Non-pigmented ciliary epithelial cell (primary cell): ENCODE data around the gene MTIF3.

Experiments used
- DNase-seq: peaks from one replicate; pipeline ENCODE4 v3.0.0-alpha.2; 2010; ENCODE audit warnings: low read depth

The MTIF3 gene

DNA sequence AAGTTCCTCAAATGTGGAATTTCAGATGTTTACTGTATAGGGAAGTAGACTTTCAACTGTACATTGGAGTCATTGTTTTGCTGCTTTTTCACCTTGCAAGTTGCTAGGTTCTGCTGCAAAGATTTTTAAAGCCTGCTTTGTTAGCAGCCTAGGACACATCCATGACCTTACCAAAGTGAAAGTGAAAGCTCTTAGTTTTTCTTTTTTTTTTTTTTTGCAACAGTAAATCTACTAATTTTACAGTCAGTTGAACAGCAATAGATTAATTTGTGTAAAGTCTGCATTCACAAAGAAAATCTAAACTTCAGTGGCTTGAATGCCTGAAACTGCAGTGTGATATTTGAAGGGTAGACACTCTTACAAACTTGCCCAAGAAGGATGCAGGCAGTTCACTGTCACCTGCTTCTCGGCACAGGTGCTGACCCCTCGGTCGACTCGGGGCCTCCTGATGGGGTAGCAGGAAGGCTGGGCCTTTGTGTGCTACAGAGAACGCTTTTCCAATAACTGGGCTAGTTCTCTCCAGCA lies 5.0 kb upstream of the MTIF3 start:
- no peak for DNase-seq

DNA sequence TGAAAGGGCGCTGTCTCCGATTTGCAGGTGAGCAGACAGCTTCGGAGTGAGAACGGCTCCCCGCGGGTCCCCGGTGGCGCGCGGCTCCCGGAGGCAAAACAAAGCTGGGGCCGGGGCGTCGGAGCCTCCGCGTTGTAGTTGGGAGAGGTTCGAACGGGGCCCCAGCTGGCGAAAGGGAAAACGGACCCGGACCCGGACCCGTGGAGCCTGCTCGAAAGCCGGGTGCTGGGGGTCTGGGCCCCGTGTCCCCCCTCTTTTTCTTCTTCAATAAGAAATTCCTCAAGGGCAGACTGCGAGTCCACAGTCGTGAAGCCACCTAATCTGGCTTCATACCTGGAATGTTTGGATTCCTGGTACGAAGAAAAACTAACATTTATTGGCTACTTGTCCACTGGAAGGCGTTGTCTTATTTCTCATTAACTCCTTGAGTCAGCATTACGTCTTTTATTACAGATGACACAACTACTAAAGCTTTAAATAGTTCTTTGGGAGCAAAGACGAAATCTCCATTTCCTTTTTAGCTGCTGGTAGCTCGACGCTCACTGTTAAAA lies 632 bp upstream of the MTIF3 start:
- no peak for DNase-seq

DNA sequence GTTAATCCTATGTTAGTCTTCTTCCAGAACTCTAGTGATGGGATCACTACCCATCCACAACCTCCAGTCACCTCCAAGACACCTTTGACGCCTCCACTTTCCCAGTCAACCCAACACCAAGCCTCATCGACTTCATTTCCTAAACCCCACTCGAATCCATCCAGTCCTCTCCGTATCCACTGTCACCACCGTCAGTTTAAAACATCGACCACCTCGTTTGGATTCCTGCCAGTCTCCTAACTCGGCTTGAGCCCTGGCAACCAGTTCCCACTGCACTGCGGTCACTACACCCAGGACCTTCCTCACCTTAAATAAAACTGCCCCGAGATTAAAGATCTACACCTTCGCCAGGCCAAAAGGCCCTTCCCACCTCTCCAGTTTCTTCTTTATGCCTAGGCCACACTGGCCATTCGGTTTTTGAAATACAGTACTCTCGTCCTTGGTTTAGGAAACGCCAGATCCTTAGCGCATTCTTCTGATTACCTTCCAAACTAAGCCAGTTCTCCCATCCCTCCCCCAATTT lies 1.2 kb downstream of the MTIF3 start:
- DNase-seq, result no peak

DNA sequence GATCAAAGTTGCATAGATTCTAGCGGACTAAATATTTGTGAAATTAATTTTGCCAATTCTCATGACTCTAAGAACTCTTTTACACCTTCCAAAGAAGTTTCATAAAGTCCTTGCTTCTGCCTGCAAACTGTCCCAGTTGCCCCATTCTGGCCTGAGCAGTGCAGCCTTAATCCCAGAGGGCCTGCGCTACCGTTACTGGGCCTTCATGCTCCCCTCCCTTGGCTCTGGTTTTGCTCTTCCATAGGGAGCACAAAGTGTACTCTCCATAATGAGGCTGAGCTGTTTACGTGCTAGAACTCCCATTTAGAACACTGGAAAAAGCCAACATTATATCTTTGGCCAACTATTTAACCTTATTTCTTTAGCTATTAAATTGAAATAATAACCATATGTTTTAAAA lies 2.1 kb downstream of the MTIF3 start:
- DNase-seq, result no peak

DNA sequence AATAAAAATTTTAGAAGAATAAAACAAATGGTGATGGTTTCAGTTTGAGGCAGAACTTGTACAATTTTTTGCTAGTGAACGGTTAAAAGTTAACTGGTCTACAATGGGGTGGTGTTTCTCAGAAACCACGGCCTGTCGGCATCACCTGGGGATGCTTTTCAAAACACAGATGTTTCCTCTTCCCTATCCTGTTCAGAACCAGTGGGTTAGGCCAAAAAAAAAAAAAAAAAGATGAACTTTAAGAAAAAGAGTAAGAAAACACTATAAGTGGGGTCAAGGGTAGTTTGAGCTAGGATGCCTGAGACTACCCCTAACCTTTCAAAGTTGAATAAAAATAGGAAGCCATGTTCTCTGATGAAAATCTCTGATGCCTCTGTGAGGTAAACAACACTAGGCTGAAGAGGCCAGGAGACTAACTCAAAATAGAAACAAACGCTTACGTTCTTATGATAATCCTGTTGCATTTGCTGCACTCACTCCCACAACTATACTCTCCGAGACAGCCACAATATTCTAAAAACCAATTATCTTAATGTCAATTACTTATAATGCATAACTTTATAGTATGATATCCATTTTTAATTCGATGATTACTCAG lies 3.3 kb downstream of the MTIF3 start:
- no peak for DNase-seq

DNA sequence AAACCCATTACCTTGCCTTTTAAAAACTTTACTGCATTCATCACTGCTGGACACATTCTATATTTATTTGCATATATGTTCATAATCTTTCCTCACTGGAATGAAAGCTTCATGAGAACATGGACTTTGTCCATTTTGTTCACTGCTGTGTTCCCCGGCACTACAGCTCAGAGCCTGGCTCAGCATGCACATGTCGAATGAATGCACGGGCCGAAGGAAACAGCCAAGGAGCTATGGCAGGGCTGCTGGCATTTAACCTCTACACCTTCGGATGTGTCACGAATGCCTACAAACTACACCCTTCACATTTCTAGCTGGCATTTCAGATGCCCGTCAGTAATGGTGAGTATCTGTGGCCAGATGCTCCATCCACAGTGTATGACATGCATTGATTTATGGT lies 7.6 kb downstream of the MTIF3 start:
- DNase-seq, result no peak

DNA sequence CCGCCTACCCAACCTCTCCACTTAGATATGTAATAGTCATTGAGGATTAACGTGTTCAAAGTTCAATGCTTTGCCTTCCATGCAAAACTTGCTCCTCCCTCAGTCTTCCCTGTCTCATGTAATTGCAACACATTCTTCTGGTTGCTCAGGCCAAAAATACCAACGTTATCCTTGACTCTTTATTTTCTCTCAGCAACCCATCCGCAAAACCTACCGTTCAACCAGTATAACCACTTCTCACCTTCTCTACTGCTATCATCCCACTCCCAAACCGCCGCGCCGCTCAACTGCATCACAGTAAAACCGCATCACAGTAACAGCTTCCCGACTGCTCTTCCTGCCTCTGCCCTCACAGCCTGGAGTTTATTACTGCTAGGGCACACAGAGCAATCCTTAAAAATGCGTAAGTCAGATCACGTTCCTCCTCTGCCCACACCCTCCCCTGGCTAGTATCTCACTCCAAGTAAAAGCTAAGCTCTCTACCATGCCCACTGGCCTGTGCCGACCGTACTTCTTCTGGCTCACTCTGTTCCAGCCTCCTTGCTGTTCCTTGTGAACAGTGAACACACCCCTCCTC lies 8.2 kb downstream of the MTIF3 start:
- no peak for DNase-seq

DNA sequence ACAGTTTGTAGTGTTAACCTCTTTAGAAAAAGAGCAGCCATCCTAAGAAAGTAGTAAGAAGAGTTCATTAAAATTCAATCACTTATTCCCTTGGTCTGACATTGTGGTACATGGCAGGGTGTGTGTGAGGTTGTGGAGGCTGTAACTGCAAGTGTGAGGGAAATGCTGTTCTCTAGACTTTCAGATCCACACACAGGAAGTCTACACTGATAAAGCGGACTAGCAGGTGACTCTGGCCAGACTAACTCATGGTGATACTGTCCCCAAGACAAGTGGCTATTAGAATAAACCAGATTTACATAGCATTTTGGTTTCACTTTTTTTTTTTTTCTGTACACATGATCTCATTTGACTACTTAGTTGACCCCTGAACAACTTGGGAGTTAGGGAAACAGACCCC lies 10.0 kb downstream of the MTIF3 start:
- DNase-seq, result no peak

DNA sequence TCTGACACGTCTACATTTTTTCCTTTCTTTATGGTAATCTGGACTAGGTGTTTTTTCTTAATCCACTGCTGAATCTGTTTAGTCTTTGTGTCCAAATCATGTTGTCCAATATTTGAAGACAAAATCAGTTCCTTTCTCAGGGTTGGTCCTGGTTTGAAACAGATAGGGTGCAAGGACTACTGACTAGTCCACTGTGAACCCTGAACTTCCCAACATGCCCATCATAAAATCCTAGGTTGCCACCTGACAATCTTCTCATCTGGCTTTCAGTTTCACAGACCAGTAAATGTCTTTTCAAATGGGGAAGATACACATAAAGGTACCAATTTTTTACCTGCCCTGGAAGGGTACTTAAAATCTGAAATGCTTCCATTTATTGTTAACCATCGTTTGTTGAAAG lies 13.2 kb downstream of the MTIF3 start:
- no peak for DNase-seq

DNA sequence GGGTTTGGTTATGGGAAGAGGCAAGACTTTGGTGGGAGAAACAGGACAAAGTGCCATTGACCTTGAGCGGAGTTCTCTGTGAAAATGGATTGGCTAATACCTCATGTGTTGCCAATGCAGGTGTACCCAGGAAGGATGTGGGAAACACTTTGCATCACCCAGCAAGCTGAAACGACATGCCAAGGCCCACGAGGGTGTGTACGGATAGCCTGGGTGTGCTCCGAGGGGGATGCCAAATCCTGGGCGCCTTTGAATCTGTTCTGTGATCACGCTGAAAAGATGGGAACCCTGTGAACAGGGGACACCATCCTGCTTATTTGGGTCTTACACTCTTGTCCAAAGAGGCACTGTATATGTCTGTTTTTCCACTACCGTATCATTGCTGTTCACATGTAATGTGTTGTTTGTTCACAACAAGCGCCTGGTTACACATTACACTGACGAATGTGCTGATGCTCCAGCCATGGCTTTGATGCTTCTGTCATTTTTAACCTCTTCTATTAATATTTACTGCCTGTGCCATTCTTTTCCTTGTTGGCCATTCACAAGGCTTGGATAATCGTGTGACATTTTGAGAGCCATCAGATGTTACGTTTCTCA lies 17.7 kb downstream of the MTIF3 start:
- no peak for DNase-seq

DNA sequence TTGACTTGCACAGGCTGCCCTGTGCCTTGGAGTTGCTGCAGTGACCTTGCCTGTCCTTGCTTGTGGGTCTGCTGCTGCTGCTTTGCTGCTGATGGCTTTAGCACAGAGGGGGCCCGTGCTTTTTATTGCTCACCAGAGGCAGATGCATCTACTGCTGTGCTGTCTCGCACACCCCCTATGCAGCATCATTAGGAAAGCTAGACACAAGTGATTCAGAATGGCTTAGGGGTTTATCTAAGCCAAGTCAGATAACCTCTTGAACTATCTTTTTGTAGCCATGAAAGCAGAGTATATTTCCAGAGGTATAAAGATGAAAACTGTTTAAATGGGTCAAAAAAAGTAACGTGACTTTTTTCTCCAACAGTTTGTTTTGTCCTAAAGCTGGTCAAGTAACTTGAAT lies 18.2 kb downstream of the MTIF3 start:
- no peak for DNase-seq

DNA sequence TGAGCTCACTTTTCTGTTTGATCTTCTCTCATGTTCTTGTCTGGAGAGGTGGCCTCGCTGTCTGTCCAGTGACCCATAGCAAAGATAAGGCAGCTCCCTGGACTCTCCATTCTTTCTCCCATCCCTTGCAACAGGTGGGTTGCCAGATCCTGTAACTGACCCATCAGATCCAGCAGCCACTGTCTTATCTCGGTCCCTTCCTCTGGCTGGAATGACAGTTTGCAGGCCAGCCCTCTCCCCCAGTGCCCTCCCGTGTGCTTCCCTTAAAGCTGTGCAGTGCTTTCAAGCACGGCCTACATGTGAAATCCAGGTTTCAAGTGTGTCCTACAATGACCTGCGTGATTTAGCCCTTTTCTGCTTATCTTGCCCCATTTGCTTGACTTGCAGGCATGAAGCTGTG lies 22.2 kb downstream of the MTIF3 start:
- no peak for DNase-seq

DNA sequence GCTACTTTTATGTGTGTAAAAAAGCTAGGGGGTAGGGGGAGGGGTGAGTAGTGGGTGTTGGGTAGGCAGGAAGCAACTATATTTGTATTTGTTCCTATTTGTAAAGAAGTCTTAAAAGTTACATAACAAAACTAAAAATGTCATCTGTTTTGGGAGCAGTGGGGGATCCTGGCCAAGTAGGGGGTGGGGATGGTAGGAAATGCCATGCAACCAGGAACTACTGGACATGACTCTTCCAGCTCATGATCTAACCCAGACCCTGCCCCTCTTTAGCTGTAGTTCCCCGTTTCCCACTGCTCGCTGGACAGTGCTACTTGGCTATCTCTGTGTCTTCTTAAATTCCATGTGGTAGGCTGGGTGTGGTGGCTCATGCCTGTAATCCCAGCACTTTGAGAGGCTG lies 22.7 kb downstream of the MTIF3 start:
- DNase-seq, result no peak

DNA sequence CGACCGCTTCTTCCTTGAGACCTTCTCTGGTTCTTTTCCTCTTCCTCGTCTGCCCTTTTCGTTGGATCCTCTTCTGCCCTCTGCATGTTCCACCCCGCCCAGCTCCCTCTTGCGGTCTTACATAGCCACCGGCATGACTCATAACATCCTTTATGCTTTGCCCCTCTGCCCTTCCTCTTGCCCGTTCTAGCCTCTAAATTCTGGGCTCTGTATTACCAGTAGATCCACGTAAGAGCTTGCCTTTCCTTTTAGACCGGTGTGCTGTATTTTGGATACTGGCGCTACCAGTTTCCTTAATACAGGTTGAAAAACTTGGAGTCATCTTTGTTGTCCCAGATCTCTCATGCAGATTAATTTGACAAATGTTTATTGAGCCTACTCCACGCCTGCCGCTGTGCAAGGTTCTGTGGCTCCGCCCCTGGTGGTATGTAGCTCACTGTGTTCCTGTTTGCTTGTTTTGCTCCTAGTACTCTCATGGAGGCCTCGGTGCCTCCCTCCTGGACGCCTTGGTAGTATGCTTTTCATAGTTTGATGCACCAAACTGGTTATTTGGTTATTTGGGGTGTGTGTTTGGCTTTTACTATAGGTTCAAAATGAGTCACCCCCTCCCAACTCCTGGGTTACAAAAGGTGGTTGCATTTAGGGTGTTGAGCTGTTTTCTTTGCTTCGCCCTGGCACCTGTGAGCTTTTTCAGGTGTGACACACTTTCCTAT lies 24.3 kb downstream of the MTIF3 start:
- DNase-seq, result no peak

DNA sequence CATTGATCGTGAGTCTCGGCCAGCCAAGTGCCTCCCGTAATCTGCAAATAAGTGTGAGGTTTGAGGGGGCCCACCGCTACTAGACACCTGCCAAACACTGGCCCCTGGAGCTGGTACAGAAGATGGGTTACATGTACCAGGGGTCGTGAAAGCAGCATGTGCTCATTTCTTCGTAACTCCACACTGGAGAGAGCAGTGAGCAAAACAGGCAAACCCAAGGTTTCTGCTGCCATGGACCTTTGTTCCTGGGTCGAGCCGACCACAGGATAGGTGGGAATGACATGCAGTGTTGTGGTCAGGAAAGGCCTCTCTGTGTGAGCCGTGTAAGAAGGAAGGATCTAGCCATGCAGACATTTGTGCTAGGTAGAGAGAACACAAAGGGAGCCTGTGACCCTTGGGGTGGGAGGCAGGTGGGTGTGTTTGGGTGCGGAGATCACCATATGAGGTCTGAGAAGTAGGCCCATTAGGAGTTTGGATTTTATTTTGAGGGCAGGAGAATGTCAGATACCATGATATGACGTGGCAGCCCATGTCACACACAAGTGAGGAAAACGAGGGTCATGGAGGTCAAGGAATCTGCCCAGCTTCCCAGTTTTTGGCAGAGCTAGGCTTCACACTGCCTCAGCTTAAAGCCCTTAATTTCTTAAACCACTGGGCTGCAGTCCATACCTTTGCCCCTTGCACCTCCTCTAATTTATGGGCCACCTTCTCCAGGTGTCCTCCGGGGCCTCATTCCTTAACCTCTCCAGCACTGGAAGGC lies 25.0 kb downstream of the MTIF3 start:
- DNase-seq, result no peak

DNA sequence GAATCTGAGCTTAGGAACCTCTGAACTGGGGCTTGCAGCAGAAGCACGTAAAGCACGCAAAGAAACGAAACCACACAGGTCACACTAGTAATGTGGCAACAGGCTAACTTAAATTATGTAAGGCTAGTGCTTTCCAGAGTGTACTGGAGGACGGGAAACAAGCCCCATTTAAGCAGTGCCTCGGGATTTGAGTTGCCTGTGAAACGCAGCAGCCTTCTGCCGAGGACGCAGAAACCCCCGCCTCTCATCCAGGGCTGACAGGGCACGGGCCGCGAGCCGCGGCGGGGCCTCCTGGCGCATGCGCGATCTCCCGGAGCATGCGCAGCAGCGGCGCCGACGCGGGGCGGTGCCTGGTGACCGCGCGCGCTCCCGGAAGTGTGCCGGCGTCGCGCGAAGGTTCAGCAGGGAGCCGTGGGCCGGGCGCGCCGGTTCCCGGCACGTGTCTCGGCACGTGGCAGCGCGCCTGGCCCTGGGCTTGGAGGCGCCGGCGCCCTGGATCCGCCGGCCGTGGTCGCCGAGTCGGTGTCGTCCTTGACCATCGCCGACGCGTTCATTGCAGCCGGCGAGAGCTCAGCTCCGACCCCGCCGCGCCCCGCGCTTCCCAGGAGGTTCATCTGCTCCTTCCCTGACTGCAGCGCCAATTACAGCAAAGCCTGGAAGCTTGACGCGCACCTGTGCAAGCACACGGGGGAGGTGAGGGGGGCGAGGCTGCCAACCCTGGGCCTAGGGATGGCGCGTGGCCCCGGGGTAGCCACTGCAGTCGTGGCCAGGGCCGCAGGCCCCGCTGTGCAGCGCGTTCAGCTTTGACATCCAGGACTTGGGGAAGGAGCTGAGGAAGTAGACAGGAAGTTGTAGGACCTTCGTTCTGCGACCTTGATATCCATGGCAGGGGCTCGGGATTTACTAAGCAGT lies 25.9 kb downstream of the MTIF3 start, which contains the start of gene GTF3A:
Gene GTF3A, plus strand, starts transcription at position 374 of the 912 bp plus-strand sequence.
- peak; percentile 26 for DNase-seq

DNA sequence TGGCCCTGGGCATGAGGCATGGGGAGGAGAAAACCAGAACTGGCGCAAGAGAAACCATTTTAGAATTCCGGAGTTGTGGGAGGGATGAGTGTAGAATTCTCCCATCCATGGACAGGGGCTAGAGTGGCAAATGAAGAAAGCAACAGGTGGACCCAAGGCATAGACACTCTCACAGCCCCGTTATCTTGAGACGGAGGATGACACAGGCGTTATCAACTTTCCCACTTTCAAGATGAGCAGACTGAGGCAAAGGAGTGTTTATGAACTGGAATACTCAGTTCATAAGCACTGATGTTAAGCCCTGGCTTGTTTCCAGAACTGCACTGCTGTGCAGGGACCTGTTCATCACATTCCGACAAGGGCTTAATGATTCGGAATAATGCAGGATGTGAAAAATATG lies 27.0 kb downstream of the MTIF3 start:
- no peak for DNase-seq

DNA sequence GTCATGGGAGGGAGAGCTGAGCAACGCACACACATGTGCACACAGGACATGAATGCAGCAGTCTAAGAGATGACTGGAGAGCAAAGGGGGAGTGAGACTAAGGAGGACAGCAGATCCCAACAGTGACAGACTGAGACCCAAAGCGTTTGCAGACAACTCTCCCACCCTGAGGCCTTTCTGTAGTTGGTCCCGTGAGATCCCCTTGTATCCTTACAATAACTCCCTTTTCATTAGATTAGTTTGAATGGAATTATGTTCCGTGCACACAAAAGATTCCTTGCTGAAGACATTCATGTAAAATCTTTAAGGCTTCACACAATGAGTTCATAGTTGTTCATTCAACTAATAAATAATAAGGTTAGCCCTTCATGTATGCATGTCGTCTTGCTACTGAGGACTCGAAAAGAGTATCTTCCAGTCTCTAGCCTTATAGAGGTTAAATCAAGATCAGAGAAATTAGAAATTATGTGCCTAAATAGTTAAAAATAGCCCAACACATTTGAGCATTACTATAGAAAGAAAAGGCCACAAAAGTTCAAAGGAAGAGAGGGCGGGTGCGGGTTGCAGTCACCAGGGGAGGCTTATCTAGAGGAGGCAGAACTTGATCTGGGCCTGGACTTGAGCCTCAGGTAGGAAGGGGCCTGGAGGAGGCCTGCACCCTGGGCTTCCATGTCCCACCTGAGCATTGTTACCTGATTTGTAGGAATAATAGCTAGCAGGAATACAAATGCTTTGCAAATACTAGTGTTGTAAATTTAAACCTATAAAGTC lies 29.1 kb downstream of the MTIF3 start:
- no peak for DNase-seq

DNA sequence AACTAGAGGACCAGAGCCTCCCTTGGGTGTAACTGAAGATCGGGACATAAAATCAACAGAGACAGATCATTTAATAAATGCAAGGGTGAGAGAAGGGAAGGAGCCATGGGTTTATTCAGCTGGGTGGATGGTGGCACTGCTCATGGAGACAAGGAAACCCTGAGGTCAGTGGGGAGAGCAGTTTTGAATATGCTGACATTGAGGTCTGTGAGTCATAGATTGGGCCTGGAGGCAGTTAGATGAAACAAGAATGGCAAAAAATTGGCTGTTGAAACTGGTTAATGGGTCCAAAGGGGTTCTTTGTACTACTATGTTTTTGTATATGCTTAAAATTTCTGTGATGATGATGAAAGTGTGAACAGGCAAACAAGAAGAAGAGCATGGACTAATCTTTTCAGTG lies 31.0 kb downstream of the MTIF3 start:
- no peak for DNase-seq

DNA sequence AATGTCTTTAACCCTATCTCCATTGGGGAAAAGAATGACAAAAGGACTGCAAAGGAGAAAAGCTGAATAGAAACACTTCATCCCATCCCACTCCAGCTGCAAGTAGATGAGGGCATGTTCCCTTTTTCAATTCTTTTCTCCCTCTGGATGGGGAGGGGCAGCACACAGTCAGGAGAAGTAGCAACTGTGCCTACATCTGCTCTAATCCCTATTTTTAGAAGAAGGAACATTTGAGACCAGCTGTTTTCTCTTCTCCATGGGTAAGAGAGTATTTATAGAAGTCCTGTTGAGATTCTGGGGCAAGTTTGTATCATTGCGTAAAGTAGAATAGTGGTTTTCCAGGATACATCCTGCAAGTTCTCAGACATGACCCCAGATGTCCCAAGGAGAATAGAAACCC lies 35.2 kb downstream of the MTIF3 start:
- DNase-seq, result no peak
